AG04449 (cell line): ENCODE data around the gene ICAM1.
"Not testable (repeated sequence)": the region's sequence is repeated elsewhere in the genome, so short reads cannot be mapped to it uniquely, and the experiment has no call there.

Experiments used
- CTCF ChIA-PET: fragments of 350-600 bp; formaldehyde crosslinking; extraction: SDS; loops from one replicate; lab custom pipeline; 2021; ENCODE audit warnings: antibody characterized with exemption; lab: Yijun Ruan, JAX
- POLR2A ChIA-PET: fragments of 400-600, 350-600 bp; formaldehyde crosslinking; extraction: SDS; loops from one replicate; lab custom pipeline; 2020; ENCODE audit warnings: antibody characterized with exemption, inconsistent platforms; lab: Yijun Ruan, JAX
- DNase-seq: peaks from one replicate; pipeline ENCODE4 v3.0.0-alpha.2; 2010; ENCODE audit warnings: low read depth, low spot score
- H3K4me3 ChIP-seq: 2 replicates; pipeline ENCODE4 v1.5.1; 2011; ENCODE audit warnings: low read depth, mild to moderate bottlenecking, control low read depth, low read length
- CTCF ChIP-seq: IDR thresholded peaks from one replicate; pipeline ENCODE4 v1.5.1; 2011; ENCODE audit warnings: mild to moderate bottlenecking, moderate library complexity, low read length, control low read depth, inconsistent platforms; ENCODE audit not compliant: insufficient read depth; ENCODE audit errors: missing control alignments

The ICAM1 gene

DNA sequence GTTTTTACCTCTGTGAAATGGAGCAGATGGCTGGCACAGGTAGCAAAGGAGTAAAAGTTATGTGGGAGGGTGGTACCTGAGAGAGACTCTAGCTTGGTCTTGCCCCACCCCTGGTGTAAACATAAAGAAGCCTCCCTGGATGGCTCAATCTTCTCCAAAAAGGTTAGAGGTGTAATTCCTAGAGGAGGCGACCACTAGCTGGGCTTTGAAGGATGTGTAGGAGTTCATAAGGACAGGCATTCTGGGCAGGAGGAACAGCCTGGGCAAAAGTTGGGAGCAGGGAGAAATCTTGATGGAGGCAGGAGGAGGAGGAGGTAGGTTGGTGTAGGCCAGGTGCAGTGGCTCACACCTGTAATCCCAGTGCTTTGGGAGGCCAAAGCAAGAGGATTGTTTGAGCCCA, 8.0 kb downstream of the ICAM1 start:
- no peak overlapping the region for H3K4me3 ChIP-seq
- POLR2A ChIA-PET: no interaction called here
- no peak for DNase-seq
- CTCF ChIA-PET: interaction anchor here (0.8 to 2.2 kb wide), 7 partner anchors 9 to 112 kb away, joined by 3 to 9 read pairs (median 6); partner anchors contain the start of genes ICAM1 and ICAM5
- TF ChIP-seq CTCF: no peak

DNA sequence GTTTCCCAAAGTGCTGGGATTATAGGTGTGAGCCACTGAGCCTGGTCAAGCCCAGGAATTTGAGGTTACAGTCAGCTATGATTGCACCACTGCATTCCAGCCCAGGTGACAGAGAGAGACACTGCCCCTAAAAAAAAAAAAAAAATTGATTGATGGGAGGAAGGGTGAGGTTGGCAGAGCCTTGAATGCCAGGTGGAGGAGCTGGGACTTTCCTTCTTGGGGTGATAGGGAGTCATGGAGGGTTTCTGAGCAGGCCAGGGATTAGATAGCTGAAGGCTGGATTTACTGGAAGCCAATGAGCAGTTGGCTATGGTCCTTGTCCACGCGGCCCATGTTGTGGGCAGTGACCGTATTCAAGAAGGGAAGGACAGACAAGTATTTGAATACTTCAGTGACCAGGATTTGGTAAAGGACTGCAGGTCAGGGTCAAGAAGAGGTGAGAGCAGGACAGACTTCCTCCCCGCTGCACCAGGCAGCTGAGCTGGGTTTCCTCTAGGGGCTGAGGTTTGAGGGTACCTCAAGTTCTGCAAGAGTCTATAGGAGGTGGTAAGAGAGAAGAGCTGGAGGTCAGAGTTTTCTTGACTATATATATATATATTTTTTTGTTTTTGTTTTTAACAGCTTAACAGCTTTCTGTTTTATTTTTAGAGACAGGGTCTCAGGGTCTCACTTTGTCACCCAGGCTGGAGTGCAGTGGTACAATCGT, 9.0 kb downstream of the ICAM1 start:
- POLR2A ChIA-PET: interaction anchor here (0.6 kb wide), 1 partner anchor 192 kb away, joined by 8 read pairs; no protein-coding TSS in a partner anchor

GRCh38 chr19:10282043-10282442, 11.1 kb downstream of the ICAM1 start:
- DNase-seq, POLR2A ChIA-PET: not testable (repeated sequence)
- CTCF ChIA-PET: interaction anchor here (1.9 kb wide), 1 partner anchor 12 kb away, joined by 9 read pairs; no protein-coding TSS in a partner anchor

More for the DNA sequence above, 9.0 kb downstream of the ICAM1 start:
- DNase-seq: no peak
- no peak overlapping the region for H3K4me3 ChIP-seq
- no peak for TF ChIP-seq CTCF
- CTCF ChIA-PET: interaction anchor here (0.9 to 2.2 kb wide), 8 partner anchors 9 to 112 kb away, joined by 3 to 7 read pairs (median 4); partner anchors contain the start of genes ICAM1 and ICAM5

DNA sequence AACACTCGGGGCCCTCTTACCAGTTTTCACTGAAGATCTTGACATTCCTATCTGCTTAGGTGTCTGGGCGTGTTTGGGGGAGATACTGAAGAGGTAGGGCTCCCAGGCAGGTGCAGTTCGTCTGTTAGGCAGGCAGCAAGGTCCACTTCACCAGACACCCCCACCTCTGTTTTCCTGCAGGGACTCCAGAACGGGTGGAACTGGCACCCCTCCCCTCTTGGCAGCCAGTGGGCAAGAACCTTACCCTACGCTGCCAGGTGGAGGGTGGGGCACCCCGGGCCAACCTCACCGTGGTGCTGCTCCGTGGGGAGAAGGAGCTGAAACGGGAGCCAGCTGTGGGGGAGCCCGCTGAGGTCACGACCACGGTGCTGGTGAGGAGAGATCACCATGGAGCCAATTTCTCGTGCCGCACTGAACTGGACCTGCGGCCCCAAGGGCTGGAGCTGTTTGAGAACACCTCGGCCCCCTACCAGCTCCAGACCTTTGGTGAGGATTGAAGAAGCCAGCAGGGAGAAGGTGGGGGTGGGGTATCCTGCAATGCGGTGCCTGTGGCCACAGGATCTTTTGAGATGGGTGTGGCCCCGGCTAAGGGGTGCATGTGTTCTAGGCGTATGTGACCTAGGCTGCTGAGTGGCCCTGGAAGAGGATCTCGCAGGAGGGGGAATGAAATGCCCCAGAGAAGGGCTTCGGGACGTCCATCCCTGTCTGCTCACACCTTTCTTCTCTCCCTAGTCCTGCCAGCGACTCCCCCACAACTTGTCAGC, 12.6 kb downstream of the ICAM1 start:
- CTCF ChIA-PET: interaction anchor here (1.0 to 1.9 kb wide), 3 partner anchors 12 to 25 kb away, joined by 3 to 9 read pairs (median 3); partner anchors contain the start of gene ICAM1
- H3K4me3 ChIP-seq: no peak overlapping the region
- no peak for TF ChIP-seq CTCF
- POLR2A ChIA-PET: interaction anchor here (0.6 kb wide), 1 partner anchor 95 kb away, joined by 5 read pairs; no protein-coding TSS in a partner anchor
- no peak for DNase-seq

More at GRCh38 chr19:10282043-10282442, 11.1 kb downstream of the ICAM1 start:
- H3K4me3 ChIP-seq: not testable (repeated sequence)

GRCh38 chr19:10284065-10284959, 13.4 kb downstream of the ICAM1 start:
- no peak overlapping the region for H3K4me3 ChIP-seq
- ChIA-PET CTCF (interaction anchor here (0.6 to 2.9 kb wide), 7 partner anchors 13 to 103 kb away, joined by 3 to 9 read pairs (median 4); partner anchors contain the start of genes ICAM1 and TYK2), POLR2A (interaction anchor here (1.6 kb wide), 1 partner anchor 49 kb away, joined by 4 read pairs; the partner anchor contains the start of gene RAVER1)
- no peak for DNase-seq
- TF ChIP-seq CTCF: no peak

GRCh38 chr19:10284960-10285278, 14.0 kb downstream of the ICAM1 start:
- DNase-seq: no peak
- TF ChIP-seq CTCF: no peak
- CTCF ChIA-PET: interaction anchor here (0.6 to 2.9 kb wide), 4 partner anchors 15 to 103 kb away, joined by 3 to 6 read pairs (median 4); partner anchors contain the start of genes ICAM1 and TYK2
- H3K4me3 ChIP-seq: no peak overlapping the region
- POLR2A ChIA-PET: interaction anchor here (1.6 kb wide), 1 partner anchor 49 kb away, joined by 4 read pairs; the partner anchor contains the start of gene RAVER1
